Right lung (tissue), 5 donors: ENCODE measurements around the gene TGFBR3L. TPM values are rescaled to one million over a fixed set of nuclear protein-coding genes. Genes with fewer than 3 reads are reported as not detected.
"Not testable (repeated sequence)": the region's sequence is repeated elsewhere in the genome, so short reads cannot be mapped to it uniquely, and the experiment has no call there.

Experiments
- DNase-seq, 2 donors: peaks; one replicate each; pipeline ENCODE4 v3.0.0-alpha.2; 2013
- polyA plus RNA-seq, 5 donors: library from polyadenylated mRNA; unstranded; fragments of 120-200 nt; gene quantifications; one replicate each; pipeline versions ENCODE4 v1.2.1 to v1.2.3, GENCODE V29; 2013; ENCODE audit warnings: inconsistent platforms in 1 of 5, low replicate concordance in 1 of 5; ENCODE audit not compliant: insufficient read length in 5 of 5, insufficient read depth in 1 of 5

TGFBR3L gene
- polyA plus RNA-seq, 5 donors = 0.23 to 0.39 TPM; not detected in 3

DNA sequence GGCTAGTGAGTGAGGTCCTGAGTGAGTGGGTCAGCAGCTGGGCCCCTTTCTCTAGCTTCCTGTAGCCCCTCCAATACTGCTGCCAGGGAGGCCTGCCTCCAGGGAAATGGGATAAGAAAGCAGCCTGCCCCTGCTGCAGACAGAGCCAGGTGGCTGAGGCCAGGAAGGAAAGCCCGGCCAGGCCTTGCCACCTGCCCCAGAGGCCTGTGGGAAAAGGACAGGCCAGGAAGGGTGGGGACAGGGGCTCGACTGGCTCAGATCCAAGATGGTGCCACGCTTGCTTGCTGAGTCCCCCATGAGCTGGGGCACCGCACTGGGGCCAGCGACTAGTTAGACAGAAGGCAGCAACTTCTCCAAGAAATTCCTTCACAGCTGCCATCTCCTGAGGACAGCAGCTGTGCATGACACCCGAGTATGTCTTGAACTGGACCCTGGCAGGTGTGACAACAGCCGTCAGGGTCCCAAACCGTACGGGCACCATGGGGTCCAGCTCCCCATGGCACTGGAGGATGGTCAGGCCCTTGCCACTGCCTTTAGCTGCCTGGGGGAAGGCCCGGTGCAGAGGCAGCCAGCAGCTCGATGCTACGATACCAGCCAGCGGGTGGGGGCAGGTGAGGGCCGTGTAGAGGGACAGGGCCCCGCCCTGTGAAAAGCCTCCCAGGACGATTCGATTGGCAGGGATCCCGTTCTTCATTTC, 35.4 kb upstream of the TGFBR3L start:
- no peak for DNase-seq

DNA sequence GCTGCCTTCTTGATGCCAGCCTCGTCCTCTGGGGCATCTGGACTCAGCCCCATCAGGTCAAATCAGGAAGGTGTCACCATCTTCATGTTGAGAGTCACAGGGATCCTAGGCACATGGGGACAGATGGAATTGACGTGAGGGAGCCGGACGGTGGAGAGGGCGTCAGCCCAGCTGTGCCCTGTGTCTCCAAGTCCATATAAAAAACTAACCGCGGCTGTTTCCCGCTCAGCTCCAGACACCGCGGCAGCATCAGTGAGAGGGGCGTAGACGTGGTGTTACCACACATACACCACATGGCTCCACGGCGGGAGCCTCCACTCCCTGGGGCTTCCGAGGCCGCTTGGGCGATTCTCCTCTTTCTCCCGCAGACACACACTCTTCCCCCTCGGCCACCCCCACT, 34.8 kb upstream of the TGFBR3L start:
- DNase-seq = no peak

DNA sequence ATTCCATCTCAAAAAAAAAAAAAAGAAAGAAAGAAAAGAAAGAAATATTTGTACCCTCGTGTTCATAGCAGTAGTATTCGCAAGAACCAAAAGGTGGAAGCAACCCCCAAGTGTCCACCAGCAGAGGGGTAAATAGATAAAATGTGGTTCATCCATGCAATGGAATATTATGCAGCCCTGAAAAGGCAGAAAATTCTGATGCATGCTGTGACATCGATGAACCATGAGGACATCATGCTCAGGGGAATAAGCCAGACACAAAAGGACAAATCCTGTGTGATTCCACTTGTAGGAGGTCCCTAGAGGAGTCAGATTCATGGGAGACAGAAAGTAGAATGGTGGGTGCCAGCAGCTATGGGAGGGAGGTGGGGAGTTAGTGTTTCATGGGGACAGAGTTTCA, 32.7 kb upstream of the TGFBR3L start:
- DNase-seq = no peak

DNA sequence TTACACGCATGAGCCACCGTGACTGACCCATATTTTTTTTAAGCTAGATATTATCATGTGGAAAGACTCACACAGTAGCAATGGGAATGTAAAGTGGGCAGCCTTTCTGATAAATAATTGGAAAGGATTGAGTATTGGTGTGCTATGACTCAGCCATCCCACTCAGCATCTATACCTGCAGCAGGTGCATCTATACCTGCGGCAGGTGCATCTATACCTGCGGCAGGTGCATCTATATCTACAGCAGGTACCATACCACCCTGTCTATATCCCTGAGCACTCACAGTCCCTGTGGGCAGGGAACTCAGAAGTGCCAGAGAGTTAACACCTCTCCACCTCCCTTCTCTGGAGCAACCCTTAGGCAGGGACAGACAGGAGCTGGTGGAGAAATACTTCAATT, 31.5 kb upstream of the TGFBR3L start:
- DNase-seq = no peak

DNA sequence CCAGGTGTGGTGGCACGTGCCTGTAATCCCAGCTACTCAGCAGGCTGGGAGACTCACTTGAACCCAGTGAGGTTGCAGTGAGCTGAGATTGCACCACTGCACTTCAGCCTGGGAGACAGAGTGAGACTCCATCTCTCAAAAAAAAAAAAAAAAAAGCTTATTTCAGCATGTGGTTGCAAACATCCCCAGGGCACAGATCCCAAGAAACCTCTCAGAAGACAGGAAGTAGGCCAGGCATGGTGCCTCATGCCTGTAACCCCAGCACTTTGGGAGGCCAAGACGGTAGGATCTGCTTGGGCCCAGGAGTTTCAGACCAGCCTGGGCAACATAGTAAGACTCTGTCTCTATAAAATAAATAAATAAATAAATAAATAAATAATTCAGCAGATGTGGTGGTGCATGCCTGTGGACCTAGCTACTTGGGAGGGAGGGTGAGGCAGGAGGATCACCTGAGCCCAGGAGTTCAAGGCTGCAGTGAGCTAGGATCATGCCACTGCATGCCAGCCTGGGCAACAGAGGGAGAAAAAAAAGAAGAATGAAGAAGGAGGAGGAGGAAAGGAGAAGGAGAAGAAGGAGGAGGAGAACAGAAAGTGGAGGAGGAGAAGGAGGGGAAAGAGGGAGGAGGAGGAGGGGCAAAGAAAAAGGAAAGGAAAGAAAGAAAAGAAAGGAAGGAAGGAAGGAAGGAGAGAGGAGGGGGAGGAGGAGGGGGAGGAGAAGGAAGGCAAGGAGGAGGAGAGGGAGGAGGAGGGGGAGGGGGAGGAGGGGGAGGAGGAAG, 30.6 kb upstream of the TGFBR3L start:
- no peak for DNase-seq

DNA sequence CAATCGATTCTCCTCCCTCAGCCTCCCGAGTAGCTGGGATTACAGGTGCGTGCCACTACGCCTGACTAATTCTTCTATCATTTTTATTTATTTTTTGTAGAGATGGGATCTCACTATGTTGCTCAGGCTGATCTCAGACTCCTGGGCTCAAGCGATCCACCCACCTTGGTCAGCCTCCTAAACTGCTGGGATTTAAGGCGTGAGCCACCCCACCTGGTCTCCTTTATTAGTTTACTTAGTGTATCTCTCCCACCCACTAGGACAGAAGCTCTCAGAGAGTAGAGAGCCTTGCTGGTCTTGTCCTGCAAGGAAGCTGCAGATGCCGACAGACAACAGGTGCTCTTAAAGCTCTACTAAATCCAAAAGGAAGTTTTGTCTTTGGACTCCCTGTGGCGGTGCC, 28.8 kb upstream of the TGFBR3L start:
- no peak for DNase-seq

DNA sequence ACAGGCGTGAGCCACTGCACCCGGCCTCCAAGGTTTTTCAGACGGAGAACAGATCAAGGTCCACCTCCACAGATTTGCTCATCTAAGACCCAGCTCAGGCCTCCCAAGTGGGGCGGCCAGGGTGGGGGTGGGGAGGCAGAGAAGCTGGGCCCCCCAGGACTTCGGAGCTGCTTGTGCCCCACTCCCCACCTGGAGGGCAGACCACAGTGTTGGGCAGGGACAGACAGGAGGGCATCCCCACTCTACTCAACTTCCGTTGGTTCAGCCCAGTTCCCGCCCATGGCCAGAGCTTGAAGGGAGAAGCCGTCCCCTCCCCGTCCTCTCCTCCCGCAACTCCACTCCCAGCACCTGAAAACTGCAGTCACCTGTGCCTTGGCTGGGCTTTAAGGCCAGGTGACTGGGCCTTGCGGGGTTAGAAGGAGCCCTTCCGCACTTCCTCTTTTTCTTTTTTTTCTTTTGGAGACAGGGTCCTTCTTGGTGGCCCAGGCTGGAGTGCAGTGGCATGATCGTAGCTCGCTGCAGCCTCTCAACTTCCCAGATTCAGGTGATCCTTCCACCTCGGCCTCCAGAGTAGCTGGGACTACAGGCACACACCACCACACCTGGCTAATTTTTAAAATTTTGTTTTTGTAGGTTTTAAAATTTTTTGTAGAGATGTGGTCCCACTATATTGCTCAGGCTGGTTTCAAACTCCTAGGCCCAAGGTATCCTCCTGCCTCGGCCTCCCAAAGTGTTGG, 27.1 kb upstream of the TGFBR3L start:
- DNase-seq = no peak

DNA sequence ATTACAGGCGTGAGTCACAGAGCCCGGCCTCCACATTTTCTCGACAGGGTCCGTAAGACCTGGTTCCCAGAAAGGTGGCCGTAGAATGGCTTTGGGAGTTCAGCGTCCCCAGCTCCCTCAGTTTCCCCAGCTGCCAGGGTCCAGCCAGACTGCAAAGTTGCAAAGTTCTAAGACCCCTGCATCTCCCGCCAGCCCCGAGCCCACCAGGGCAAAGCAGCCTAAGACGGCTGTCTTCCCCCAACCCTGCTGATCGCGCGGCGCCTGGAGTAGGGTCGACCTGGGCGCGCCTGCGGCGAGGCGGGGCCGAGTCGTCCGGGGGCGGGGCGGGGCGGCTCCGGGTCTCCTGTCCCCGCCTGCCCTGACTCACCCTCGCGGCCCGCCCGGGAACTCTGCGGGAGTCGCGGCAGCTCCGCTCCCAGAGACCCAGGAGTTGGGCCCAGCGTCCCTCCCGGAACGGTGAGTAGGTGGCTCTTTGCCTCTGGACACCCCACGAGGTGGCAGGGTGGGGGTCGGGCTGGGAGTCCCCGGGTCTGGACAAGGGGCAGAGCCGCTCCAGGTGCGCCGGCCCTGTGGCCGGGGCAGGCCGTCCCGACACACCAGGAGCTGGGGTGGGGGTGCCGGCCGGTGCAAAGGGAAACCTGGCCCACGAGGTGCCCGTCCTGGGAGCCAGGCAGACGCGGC, 26.3 kb upstream of the TGFBR3L start, which contains the start of gene LRRC8E:
Gene LRRC8E (plus strand): TSS at position 366 of the 681 bp plus-strand sequence. CDS start 7,094 bp downstream, outside the sequence.
- no peak for DNase-seq

DNA sequence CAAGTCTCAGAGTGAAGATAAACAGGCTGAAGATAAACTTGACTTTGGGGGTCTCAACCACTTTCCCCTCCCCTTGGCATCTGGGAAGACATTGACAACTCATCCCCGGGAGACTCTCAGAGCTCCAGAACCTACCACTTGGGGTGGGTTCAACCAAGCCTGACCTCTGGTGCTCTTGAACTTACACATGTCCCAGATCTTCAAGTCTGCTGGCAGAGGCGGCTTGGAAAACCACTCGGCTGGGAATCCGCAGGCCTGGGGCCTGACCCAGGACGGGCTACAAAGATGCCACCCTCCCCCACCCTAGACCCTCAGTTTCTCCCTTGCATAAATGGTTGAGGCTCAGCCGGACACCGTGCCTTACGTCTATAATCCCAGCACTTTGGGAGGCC, 25.8 kb upstream of the TGFBR3L start:
- DNase-seq = no peak

DNA sequence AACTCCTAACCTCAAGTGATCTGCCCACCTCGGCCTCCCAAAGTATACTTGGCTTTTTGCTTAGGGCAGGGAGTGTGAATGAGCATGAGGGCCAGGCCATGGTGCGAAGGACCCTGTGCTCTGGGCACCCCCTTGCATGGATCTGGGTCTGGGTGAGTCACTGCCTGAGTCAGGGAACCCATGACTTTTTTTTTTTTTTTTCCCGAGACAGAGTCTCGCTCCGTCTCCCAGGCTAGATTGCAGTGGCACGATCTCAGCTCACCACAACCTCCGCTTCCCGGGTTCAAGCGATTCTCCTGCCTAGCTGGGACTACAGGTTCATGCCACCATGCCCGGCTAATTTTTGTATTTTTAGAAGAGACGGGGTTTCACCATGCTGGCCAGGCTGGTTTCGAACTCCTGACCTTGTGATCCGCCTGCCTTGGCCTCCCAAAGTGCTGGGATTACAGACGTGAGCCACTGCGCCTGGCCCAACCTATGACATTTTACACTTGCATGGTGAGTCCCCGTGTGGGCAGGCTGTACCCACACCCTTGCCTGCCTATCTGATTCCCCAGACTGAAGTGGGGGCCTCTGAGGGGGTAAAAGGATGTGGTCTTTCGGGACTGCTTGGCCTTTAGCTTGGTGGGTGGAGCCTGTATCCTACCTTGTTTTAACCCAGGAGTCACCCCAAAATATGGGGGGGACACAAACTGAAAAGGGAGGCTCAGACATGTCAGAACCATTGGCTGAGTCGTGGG, 21.1 kb upstream of the TGFBR3L start:
- not testable (repeated sequence) for DNase-seq

DNA sequence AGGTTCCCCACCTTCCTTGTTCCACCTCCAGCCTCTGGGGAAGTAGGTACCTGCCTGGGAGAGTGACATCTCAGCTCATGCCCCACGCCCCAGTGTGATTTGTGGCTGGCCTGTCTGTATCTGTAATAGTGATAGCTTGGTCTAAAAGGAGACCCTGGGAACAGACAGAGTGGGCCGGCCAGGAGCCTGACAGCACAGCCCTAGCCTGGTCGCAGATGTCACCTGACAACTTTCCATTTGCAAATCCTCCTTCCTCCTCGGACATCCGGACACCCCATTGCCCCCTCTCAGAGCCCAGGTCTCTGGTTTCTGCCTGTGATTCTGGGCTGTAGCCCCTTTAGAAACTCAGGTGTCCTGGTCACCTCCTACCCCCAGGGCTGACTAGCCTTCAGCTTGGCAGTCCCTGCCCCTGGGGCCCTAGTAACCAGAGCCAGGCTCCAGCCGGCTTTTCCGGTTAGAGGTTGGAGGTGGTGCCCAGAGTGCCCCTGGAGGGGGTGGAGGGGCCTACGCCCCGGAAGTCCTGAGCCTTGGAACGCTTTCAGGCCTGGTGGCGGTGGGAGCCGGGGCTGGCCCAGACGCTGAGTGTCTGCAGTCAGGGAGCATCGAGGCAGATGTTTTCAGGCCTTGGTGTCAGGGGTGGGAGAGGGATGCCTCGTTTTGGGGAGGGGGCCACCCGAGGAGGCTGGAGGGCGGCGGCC, 19.9 kb upstream of the TGFBR3L start:
- peak in 1 of 2 donors; percentile 50 for DNase-seq

DNA sequence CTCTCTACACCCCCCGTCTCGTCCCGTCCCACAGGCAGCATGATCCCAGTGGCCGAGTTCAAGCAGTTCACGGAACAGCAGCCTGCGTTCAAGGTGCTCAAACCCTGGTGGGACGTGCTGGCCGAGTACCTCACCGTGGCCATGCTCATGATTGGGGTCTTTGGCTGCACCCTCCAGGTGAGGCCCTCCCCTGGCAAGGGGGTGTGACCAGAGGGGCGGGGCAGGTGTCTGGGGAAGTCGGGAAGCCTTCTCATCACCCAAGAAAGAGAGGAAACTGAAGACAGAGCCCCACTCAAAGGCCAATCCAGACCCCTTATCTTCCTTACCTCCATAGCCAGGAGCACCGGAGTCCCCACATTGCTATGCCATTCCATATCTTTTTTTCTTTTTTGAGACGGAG, 19.1 kb upstream of the TGFBR3L start:
- no peak for DNase-seq

DNA sequence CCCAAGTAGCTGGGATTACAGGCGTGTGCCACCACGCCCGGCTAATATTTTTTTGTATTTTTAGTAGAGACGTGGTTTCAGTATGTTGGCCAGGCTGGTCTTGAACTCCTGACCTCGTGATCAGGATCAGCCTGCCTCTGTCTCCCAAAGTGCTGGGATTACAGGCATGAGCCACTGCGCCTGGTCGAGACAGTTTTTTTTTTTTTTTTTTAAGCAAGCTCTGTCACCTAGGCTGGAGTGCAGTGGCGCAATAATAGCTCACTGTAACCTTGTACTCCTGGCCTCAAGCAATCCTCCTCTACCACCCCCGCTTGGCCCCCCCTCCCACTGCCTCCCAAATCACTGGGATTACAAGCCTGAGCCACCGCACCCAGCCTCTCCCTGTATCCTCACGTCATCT, 17.3 kb upstream of the TGFBR3L start:
- DNase-seq = no peak

DNA sequence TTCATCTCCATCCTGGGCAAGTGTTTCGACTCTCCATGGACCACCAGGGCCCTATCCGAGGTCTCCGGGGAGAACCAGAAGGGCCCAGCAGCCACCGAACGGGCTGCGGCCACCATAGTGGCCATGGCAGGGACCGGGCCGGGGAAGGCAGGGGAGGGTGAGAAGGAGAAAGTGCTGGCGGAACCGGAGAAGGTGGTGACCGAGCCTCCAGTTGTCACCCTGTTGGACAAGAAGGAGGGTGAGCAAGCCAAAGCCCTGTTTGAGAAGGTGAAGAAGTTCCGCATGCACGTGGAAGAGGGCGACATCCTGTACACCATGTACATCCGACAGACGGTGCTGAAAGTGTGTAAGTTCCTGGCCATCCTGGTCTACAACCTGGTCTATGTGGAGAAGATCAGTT, 15.7 kb upstream of the TGFBR3L start:
- DNase-seq = no peak

DNA sequence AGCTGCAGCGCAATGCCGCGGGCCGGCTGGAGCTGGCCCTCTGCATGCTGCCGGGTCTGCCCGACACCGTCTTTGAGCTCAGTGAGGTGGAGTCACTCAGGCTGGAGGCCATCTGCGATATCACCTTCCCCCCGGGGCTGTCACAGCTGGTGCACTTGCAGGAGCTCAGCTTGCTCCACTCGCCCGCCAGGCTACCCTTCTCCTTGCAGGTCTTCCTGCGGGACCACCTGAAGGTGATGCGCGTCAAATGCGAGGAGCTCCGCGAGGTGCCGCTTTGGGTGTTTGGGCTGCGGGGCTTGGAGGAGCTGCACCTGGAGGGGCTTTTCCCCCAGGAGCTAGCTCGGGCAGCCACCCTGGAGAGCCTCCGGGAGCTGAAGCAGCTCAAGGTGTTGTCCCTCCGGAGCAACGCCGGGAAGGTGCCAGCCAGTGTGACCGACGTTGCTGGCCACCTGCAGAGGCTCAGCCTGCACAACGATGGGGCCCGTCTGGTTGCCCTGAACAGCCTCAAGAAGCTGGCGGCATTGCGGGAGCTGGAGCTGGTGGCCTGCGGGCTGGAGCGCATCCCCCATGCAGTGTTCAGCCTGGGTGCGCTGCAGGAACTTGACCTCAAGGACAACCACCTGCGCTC, 14.8 kb upstream of the TGFBR3L start:
- no peak for DNase-seq

DNA sequence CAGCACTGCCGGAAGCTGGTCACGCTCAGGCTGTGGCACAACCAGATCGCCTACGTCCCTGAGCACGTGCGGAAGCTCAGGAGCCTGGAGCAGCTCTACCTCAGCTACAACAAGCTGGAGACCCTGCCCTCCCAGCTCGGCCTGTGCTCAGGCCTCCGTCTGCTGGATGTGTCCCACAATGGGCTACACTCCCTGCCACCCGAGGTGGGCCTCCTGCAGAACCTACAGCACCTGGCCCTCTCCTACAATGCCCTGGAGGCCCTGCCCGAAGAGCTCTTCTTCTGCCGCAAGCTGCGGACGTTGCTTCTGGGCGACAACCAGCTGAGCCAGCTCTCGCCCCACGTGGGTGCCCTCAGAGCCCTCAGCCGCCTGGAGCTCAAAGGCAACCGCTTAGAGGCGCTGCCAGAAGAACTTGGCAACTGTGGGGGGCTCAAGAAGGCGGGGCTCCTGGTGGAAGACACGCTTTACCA, 14.2 kb upstream of the TGFBR3L start:
- no peak for DNase-seq

DNA sequence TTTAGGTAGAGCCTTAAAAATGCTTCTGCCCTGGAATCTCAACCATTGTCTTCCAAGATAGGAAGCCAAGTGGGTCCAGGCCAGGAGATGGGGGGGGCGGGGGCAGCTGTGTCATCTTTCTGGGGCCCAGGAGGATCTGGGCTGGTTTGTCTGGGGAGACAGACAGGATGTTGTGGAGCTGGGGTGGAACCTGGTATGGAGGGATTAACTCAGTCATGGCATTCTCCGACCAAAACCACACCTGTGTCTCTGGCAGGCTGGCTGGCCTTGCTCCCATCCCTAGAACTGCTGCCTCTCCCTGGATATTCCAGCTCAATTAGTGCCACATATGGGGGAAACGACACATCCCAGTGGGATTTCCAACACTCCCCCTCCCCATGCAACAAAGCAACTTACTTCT, 13.7 kb upstream of the TGFBR3L start:
- no peak for DNase-seq

DNA sequence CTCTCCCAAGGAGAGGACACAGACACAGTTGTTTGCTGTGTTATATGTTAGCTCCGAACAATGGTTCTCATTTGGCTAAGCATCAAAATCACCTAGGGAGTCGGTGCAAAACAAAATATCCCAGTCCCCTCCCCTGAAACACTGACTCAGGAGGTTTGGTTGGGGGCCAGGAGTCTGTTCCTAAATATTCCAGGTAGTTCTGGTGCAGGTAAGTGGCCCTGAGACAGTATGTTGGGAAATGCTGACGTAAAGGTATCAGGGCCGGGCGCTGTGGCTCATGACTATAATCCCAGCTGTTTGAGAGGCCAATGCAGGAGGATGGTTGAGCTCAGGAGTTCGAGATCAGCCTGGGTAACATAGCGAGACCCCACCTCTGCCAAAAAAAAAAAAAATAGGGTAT, 13.3 kb upstream of the TGFBR3L start:
- no peak for DNase-seq

DNA sequence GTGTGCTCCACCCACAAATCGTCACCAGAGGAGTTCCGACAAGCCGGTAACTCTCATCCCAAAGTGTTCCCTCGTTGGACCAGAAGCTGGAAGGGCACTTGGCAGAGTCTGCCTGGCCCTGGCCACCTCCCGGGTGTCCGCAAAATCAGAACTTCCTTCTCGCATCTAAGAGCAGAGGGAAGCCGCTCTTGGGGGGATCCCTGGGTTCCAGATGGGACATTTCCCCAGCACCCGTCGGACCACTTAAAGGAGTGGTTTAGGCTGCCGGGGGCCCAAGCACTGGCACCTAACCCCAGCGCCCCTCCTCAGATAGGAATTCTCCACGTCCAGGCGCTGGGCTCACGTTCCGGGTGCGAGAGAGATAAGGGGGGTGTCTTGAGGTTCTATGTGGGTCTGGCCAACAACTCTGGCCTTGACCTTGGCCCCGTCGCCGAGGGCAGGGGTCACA, 11.8 kb upstream of the TGFBR3L start:
- DNase-seq = no peak
